ENCODE measurements around the gene MGAM2. TPM values are rescaled to one million over a fixed set of nuclear protein-coding genes. Genes with fewer than 3 reads are reported as not detected.
"Not testable (repeated sequence)": the region's sequence is repeated elsewhere in the genome, so short reads cannot be mapped to it uniquely, and the experiment has no call there.

MGAM2 gene
- total and polyA plus RNA-seq, 10 donors, result 0.03 to 12.1 (median 3.0) TPM

GRCh38 chr7:142100634-142101033 is 10.9 kb upstream of the MGAM2 start:
- Histone ChIP-seq H3K27ac (no peak overlapping the region), H3K4me1 (peaks cover 0 to 18% (median 4%) of the 10 kb centered on the region in 6 donors), H3K36me3 (peaks cover 0 to 84% (median 0%) of the 10 kb centered on the region in 6 donors), H3K27me3 (replicated peaks in 1 of 7) (no peaks in the 10 kb centered on the region), H3K9me3 (no peaks in the 10 kb centered on the region), H3K4me3 (no peak overlapping the region)
- intact Hi-C loops (cut with DNase I; ENCODE audit: low total_unique reads), result no loop called here
- DNase-seq, result no peak
- TF ChIP-seq, protein P1, sequence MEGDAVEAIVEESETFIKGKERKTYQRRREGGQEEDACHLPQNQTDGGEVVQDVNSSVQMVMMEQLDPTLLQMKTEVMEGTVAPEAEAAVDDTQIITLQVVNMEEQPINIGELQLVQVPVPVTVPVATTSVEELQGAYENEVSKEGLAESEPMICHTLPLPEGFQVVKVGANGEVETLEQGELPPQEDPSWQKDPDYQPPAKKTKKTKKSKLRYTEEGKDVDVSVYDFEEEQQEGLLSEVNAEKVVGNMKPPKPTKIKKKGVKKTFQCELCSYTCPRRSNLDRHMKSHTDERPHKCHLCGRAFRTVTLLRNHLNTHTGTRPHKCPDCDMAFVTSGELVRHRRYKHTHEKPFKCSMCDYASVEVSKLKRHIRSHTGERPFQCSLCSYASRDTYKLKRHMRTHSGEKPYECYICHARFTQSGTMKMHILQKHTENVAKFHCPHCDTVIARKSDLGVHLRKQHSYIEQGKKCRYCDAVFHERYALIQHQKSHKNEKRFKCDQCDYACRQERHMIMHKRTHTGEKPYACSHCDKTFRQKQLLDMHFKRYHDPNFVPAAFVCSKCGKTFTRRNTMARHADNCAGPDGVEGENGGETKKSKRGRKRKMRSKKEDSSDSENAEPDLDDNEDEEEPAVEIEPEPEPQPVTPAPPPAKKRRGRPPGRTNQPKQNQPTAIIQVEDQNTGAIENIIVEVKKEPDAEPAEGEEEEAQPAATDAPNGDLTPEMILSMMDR (IDR thresholded peaks at IDR 0.05 in 8 of 11, conservative IDR thresholded peaks at IDR 0.05 in 3 of 11), result no peak
- TF ChIP-seq POLR2A (IDR thresholded peaks at IDR 0.05) (no peak), POLR2AphosphoS5 (IDR thresholded peaks at IDR 0.05) (no peak)
- 65 to 88% (median 73%) methylated on average over 1 of the region's 1 CpG for WGBS, 5 donors

DNA sequence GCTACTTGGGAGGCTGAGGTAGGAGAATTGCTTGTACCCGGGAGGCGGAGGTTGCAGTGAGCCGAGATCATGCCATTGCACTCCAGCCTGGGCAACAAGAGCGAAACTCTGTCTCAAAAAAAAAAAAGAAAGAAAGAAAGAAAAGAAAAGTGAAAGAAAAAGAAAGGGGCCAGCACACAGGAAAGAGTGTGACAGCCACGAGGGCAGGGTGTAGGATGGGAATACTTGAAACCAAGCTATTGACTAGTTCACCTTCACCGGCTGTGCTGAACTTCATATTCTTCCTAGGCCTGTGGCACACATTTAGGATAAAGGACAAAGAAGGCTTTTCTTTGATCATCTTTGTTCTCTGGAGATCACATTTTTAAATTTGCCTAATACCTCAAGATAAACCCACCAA is 9.7 kb upstream of the MGAM2 start:
- H3K4me3 ChIP-seq; H3K27ac ChIP-seq; H3K27me3 ChIP-seq (replicated peaks in 1 of 7); DNase-seq; H3K9me3 ChIP-seq; intact Hi-C loops (cut with DNase I; ENCODE audit: low total_unique reads): not testable (repeated sequence)
- H3K36me3 ChIP-seq, result peaks cover 0 to 72% (median 0%) of the 10 kb centered on the region in 6 donors
- peaks cover 0 to 25% (median 4%) of the 10 kb centered on the region in 6 donors for H3K4me1 ChIP-seq
- WGBS, 5 donors, result 76 to 86% (median 83%) methylated on average over 6 of the region's 6 CpGs

GRCh38 chr7:142104550-142105527 is 6.7 kb upstream of the MGAM2 start:
- Histone ChIP-seq H3K27me3 (replicated peaks in 1 of 7) (no peaks in the 10 kb centered on the region), H3K36me3 (peaks cover 0 to 47% (median 0%) of the 10 kb centered on the region in 6 donors), H3K4me3 (peak overlapping the region in 1 of 8 donors; percentile 32), H3K9me3 (no peaks in the 10 kb centered on the region), H3K27ac (peak overlapping the region in 6 of 8 donors; percentile 5 to 80 (median 61)), H3K4me1 (peaks cover 0 to 25% (median 4%) of the 10 kb centered on the region in 6 donors)
- DNase-seq, result no peak
- no peak for TF ChIP-seq POLR2A (IDR thresholded peaks at IDR 0.05)
- peak in 1 of 3 donors; percentile 54 for TF ChIP-seq POLR2AphosphoS5 (IDR thresholded peaks at IDR 0.05)
- WGBS, 5 donors, result 42 to 67% (median 47%) methylated on average over 6 of the region's 6 CpGs
- intact Hi-C loops (cut with DNase I; ENCODE audit: low total_unique reads), result no loop called here

DNA sequence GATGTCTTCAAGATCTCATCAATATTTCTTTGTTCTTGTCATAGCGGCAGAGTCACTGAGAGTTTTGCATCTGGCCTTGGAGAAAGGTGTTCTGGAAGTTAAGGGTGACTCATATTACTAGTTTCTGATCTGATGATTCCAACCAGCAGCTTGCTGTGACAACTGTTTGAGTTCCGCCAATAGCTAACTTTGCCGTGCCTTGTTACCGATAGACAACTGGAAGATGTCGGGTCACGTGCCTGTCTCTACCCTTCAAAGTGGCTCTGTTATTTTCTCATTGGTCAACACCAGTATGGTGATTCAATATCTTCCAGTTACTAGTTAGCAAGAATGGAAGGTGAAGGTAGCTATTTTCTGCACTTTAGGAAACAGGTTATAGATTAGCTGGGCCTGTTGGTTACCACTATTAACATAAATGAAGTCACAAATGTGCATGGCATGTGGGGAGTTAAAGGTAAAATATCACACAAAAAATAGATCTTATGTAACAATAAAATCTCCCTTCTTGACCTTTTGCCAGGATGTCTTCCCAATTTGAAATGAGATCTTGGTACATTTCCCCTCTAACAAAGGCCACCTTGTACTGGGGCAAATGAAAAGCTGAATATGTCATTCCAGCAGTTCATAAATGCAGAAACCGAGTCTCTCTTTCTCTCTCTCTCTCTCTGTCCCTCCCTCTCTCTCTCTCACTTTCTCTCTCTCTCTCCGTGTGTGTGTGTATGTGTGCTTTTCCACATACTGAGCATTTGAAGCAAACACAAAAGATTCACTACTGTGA is 2.6 kb upstream of the MGAM2 start:
- Histone ChIP-seq H3K27ac (no peak overlapping the region), H3K4me1 (peaks cover 0 to 24% (median 4%) of the 10 kb centered on the region in 6 donors), H3K36me3 (peaks cover 0 to 7% (median 0%) of the 10 kb centered on the region in 6 donors), H3K4me3 (no peak overlapping the region), H3K9me3 (no peaks in the 10 kb centered on the region), H3K27me3 (replicated peaks in 1 of 7) (no peaks in the 10 kb centered on the region)
- intact Hi-C loops (cut with DNase I; ENCODE audit: low total_unique reads), result no loop called here
- no peak for DNase-seq
- TF ChIP-seq POLR2AphosphoS5 (IDR thresholded peaks at IDR 0.05) (no peak), POLR2A (IDR thresholded peaks at IDR 0.05) (no peak)
- TF ChIP-seq, protein P1 (IDR thresholded peaks at IDR 0.05 in 8 of 11, conservative IDR thresholded peaks at IDR 0.05 in 3 of 11), result no peak
- 76 to 82% (median 78%) methylated on average over 8 of the region's 8 CpGs for WGBS, 5 donors

Data from spleen (tissue), 11 donors.